Hepatocyte (in vitro differentiated cells): ENCODE results near the gene AMOTL1. TPM values are rescaled to one million over a fixed set of nuclear protein-coding genes. Genes with fewer than 3 reads are reported as not detected.
"Not testable (repeated sequence)": the region's sequence is repeated elsewhere in the genome, so short reads cannot be mapped to it uniquely, and the experiment has no call there.

ENCODE experiments used
- DNase-seq: peaks from one replicate; pipeline ENCODE4 v3.0.0-alpha.2; 2016; ENCODE audit warnings: low spot score
- H2AFZ ChIP-seq: fragments of 200-600 bp; sonication (generic); 2 replicates; pipeline ENCODE4 v1.6.0; 2016; ENCODE audit warnings: antibody characterized with exemption, mild to moderate bottlenecking
- H3K27ac ChIP-seq: fragments of 200-600 bp; sonication (generic); 2 replicates; pipeline ENCODE4 v1.5.1; 2016; ENCODE audit warnings: mild to moderate bottlenecking
- H3K27me3 ChIP-seq: fragments of 200-600 bp; sonication (generic); 2 replicates; pipeline ENCODE4 v1.6.1; 2016
- H3K36me3 ChIP-seq: fragments of 200-600 bp; sonication (generic); replicated peaks from 2 replicates; pipeline ENCODE4 v1.5.1; 2016; ENCODE audit warnings: low read depth; ENCODE audit not compliant: insufficient read depth
- H3K4me1 ChIP-seq: fragments of 200-600 bp; sonication (generic); 2 replicates; pipeline ENCODE4 v1.5.1; 2016; ENCODE audit warnings: mild to moderate bottlenecking, moderate library complexity; ENCODE audit not compliant: insufficient read depth
- H3K4me2 ChIP-seq: fragments of 200-600 bp; sonication (generic); 2 replicates; pipeline ENCODE4 v1.6.0; 2016
- H3K4me3 ChIP-seq: fragments of 200-600 bp; sonication (generic); 2 replicates; pipeline ENCODE4 v1.5.1; 2016; ENCODE audit warnings: mild to moderate bottlenecking
- H3K79me2 ChIP-seq: fragments of 200-600 bp; sonication (generic); 2 replicates; pipeline ENCODE4 v1.6.0; 2017; ENCODE audit warnings: mild to moderate bottlenecking
- H3K9me2 ChIP-seq: fragments of 200-600 bp; sonication (generic); replicated peaks from 2 replicates; pipeline ENCODE4 v1.6.0; 2017; ENCODE audit warnings: mild to moderate bottlenecking; ENCODE audit not compliant: insufficient read depth
- H3K9me3 ChIP-seq: fragments of 200-600 bp; sonication (generic); 2 replicates; pipeline ENCODE4 v1.5.1; 2016; ENCODE audit warnings: low read depth, mild to moderate bottlenecking
- H4K20me1 ChIP-seq: fragments of 200-600 bp; sonication (generic); 2 replicates; pipeline ENCODE4 v1.6.0; 2016; ENCODE audit warnings: mild to moderate bottlenecking; ENCODE audit not compliant: insufficient read depth, poor library complexity, severe bottlenecking
- CTCF ChIP-seq: fragments of 200-600 bp; sonication (generic); IDR thresholded peaks from 2 replicates; pipeline ENCODE4 v1.5.1; 2016; ENCODE audit warnings: antibody characterized with exemption, mild to moderate bottlenecking; ENCODE audit not compliant: poor library complexity
- EZH2 ChIP-seq: fragments of 200-600 bp; sonication (generic); IDR thresholded peaks from 2 replicates; pipeline ENCODE4 v1.6.1; 2016; ENCODE audit warnings: antibody characterized with exemption, mild to moderate bottlenecking, borderline replicate concordance
- EZH2phosphoT487 ChIP-seq: fragments of 200-600 bp; sonication (generic); IDR thresholded peaks from one replicate; pipeline ENCODE4 v1.6.1; 2018; ENCODE audit warnings: antibody characterized with exemption, mild to moderate bottlenecking, low read depth, moderate library complexity; ENCODE audit not compliant: unreplicated experiment, severe bottlenecking
- WGBS: methylation state at CpG from one replicate; pipeline ENCODE4 v1.1.6; 2016; ENCODE audit warnings: low lambda C conversion rate; ENCODE audit errors: missing lambda C conversion rate; 5-methylcytosine and 5-hydroxymethylcytosine counted together
- polyA plus RNA-seq: library from polyadenylated mRNA; unstranded; fragments of >200 nt; fragmentation: Nextera tagmentation; extraction: Ambion mirVana; gene quantifications from 2 replicates; pipeline ENCODE4 v1.2.1, GENCODE V29; 2016
- total RNA-seq: library from RNA; depleted of rRNA; stranded (reverse); fragments of >200 nt; gene quantifications from 2 replicates; pipeline ENCODE4 v1.2.3, GENCODE V29; 2014

The AMOTL1 gene
- total and polyA plus RNA-seq, 2 experiments from 2014 or later = 23.8 to 57.7 TPM

- H2AFZ ChIP-seq = no peak overlapping the region
- no peaks in the 10 kb centered on the region for H3K79me2 ChIP-seq
- no peaks in the 10 kb centered on the region for H3K27me3 ChIP-seq
- H3K4me3 ChIP-seq = no peak overlapping the region
- no peaks in the 10 kb centered on the region for H3K9me2 ChIP-seq
- H3K4me2 ChIP-seq = no peak overlapping the region
- DNase-seq = peak; percentile 19
- WGBS = 0% methylated on average over 1 of the region's 1 CpG
- no peaks in the 10 kb centered on the region for H4K20me1 ChIP-seq
- peaks cover 1% of the 10 kb centered on the region for H3K9me3 ChIP-seq
- TF ChIP-seq CTCF (no peak), EZH2phosphoT487 (no peak), EZH2 (no peak)
- H3K4me1 ChIP-seq = no peaks in the 10 kb centered on the region
- H3K27ac ChIP-seq = peak overlapping the region; percentile 15
- no peaks in the 10 kb centered on the region for H3K36me3 ChIP-seq
Measured at GRCh38 chr11:94910779-94911178, 142.6 kb downstream of the AMOTL1 start.

DNA sequence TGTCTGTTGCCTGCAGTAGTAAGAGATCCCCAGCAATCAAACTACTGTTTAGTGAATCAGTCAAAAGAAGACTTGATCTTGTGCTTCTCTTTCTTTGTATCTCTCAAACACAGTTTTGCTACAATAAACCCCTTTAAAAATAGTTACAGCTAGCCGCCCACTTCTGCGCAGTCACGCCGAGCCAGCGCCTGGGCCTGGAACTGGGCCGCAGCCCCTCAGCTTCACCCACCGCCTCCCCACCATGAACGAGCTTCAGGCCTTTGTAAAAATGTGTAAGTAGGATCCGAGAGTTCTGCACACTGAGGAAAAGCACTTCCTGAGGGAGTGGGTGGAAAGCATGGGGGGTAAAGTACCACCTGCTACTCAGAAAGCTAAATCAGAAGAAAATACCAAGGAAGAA, 144.7 kb downstream of the AMOTL1 start:
- no peaks in the 10 kb centered on the region for H3K36me3 ChIP-seq

GRCh38 chr11:94913718-94914394, 145.7 kb downstream of the AMOTL1 start:
- H3K9me3 ChIP-seq, H3K79me2 ChIP-seq, DNase-seq, H4K20me1 ChIP-seq, H3K27ac ChIP-seq, H3K4me2 ChIP-seq, H3K4me1 ChIP-seq, H2AFZ ChIP-seq, H3K9me2 ChIP-seq, H3K36me3 ChIP-seq, H3K4me3 ChIP-seq, H3K27me3 ChIP-seq: not testable (repeated sequence)
- WGBS = 78% methylated on average over 2 of the region's 2 CpGs

More for the DNA sequence above, 144.7 kb downstream of the AMOTL1 start:
- H3K4me1 ChIP-seq = no peaks in the 10 kb centered on the region
- no peaks in the 10 kb centered on the region for H3K9me2 ChIP-seq
- H4K20me1 ChIP-seq = no peaks in the 10 kb centered on the region
- no peak overlapping the region for H3K27ac ChIP-seq
- no peak overlapping the region for H3K4me2 ChIP-seq
- H3K79me2 ChIP-seq = no peaks in the 10 kb centered on the region
- H2AFZ ChIP-seq = no peak overlapping the region
- no peaks in the 10 kb centered on the region for H3K27me3 ChIP-seq
- TF ChIP-seq EZH2 (no peak), EZH2phosphoT487 (no peak), CTCF (no peak)
- H3K4me3 ChIP-seq = no peak overlapping the region
- no peaks in the 10 kb centered on the region for H3K9me3 ChIP-seq
- 95% methylated on average over 9 of the region's 9 CpGs for WGBS
- DNase-seq = no peak

GRCh38 chr11:94920311-94920710, 152.2 kb downstream of the AMOTL1 start:
- H3K36me3 ChIP-seq = no peaks in the 10 kb centered on the region
- H3K4me1 ChIP-seq = peaks cover 7% of the 10 kb centered on the region
- H3K4me2 ChIP-seq = no peak overlapping the region
- H4K20me1 ChIP-seq = no peaks in the 10 kb centered on the region
- H3K9me3 ChIP-seq = no peaks in the 10 kb centered on the region
- no peaks in the 10 kb centered on the region for H3K79me2 ChIP-seq
- no peak overlapping the region for H3K27ac ChIP-seq
- H3K4me3 ChIP-seq = no peak overlapping the region
- H3K27me3 ChIP-seq = no peaks in the 10 kb centered on the region
- TF ChIP-seq EZH2 (no peak), CTCF (no peak), EZH2phosphoT487 (no peak)
- DNase-seq = no peak
- no peak overlapping the region for H2AFZ ChIP-seq
- no peaks in the 10 kb centered on the region for H3K9me2 ChIP-seq
